WTC11 (cell line): Measurements from ENCODE around the gene GALM. TPM values are rescaled to one million over a fixed set of nuclear protein-coding genes. Genes with fewer than 3 reads are reported as not detected.
A peak's percentile ranks its signal among the peaks of the same experiment; 100 is the strongest.

ENCODE experiments used
- ATAC-seq: fragments of 200-7000 bp; cut with Tn5 transposase; 2 replicates; pipeline ENCODE4 v1.10.0; 2021; ENCODE audit warnings: mild to moderate bottlenecking, moderate library complexity
- CTCF ChIA-PET: fragments of 300-600 bp; sonication (Branson Sonifier 250); formaldehyde crosslinking; loops from one replicate; lab custom pipeline; 2021; ENCODE audit warnings: antibody characterized with exemption; lab: Charles Lee
- POLR2A ChIA-PET: fragments of 350-600 bp; sonication (Branson Sonifier 250); formaldehyde crosslinking; loops from one replicate; lab custom pipeline; 2021; ENCODE audit warnings: antibody characterized with exemption; lab: Charles Lee
- DNase-seq: peaks from one replicate; pipeline ENCODE4 v3.0.0; 2021; ENCODE audit warnings: low spot score
- H3K27ac Mint-ChIP-seq: 2 replicates; pipeline ENCODE4 v1.8.0; 2021; ENCODE audit warnings: mixed read lengths
- H3K27me3 Mint-ChIP-seq: 2 replicates; pipeline ENCODE4 v1.8.0; 2021; ENCODE audit warnings: low read depth, mild to moderate bottlenecking, moderate library complexity, mixed read lengths
- H3K36me3 Mint-ChIP-seq: 2 replicates; pipeline ENCODE4 v1.8.0; 2021; ENCODE audit warnings: mixed read lengths
- H3K4me1 Mint-ChIP-seq: 2 replicates; pipeline ENCODE4 v1.8.0; 2022; ENCODE audit warnings: mixed read lengths
- H3K4me3 Mint-ChIP-seq: 2 replicates; pipeline ENCODE4 v1.8.0; 2021; ENCODE audit warnings: mild to moderate bottlenecking, moderate library complexity, mixed read lengths
- H3K9me3 Mint-ChIP-seq: 2 replicates; pipeline ENCODE4 v1.8.0; 2021; ENCODE audit warnings: mixed read lengths
- ATF2 ChIP-seq: sonication (generic); formaldehyde crosslinking; IDR thresholded peaks from 2 replicates; pipeline ENCODE4 v1.8.1; 2022; ENCODE audit warnings: low read depth, missing genetic modification reagents, borderline replicate concordance
- CBFB ChIP-seq: sonication (generic); formaldehyde crosslinking; IDR thresholded peaks from 2 replicates; pipeline ENCODE4 v1.8.1; 2022; ENCODE audit warnings: mild to moderate bottlenecking, low read depth, missing genetic modification reagents
- CREB1 ChIP-seq: sonication (generic); formaldehyde crosslinking; IDR thresholded peaks from 2 replicates; pipeline ENCODE4 v1.8.0; 2023; ENCODE audit warnings: mild to moderate bottlenecking, missing genetic modification reagents
- ETV6 ChIP-seq: sonication (generic); formaldehyde crosslinking; IDR thresholded peaks from 2 replicates; pipeline ENCODE4 v1.8.1; 2022; ENCODE audit warnings: mild to moderate bottlenecking, missing genetic modification reagents
- GRHL2 ChIP-seq: fragments of 250-450 bp; sonication (Bioruptor Pico); IDR thresholded peaks from 2 replicates; pipeline ENCODE4 v1.8.0; 2022; ENCODE audit warnings: mild to moderate bottlenecking, moderate library complexity; ENCODE audit not compliant: insufficient replicate concordance, severe bottlenecking
- GTF2I ChIP-seq: fragments of 250-450 bp; sonication (Bioruptor Pico); conservative IDR thresholded peaks from 2 replicates; pipeline ENCODE4 v1.4.0; 2021; ENCODE audit warnings: mild to moderate bottlenecking
- HMGXB4 ChIP-seq: sonication (generic); formaldehyde crosslinking; IDR thresholded peaks from 2 replicates; pipeline ENCODE4 v1.8.1; 2023; ENCODE audit warnings: mild to moderate bottlenecking, moderate library complexity, missing genetic modification reagents
- MAX ChIP-seq: sonication (generic); formaldehyde crosslinking; IDR thresholded peaks from 2 replicates; pipeline ENCODE4 v1.8.0; 2022; ENCODE audit warnings: mild to moderate bottlenecking, missing genetic modification reagents
- MLX ChIP-seq: sonication (generic); formaldehyde crosslinking; IDR thresholded peaks from 2 replicates; pipeline ENCODE4 v1.8.1; 2023; ENCODE audit warnings: mild to moderate bottlenecking, missing genetic modification reagents, moderate library complexity
- NFATC4 ChIP-seq: fragments of 250-450 bp; sonication (Bioruptor Pico); IDR thresholded peaks from 2 replicates; pipeline ENCODE4 v1.9.0; 2021; ENCODE audit warnings: mild to moderate bottlenecking
- PRRX2 ChIP-seq: fragments of 250-450 bp; sonication (Bioruptor Pico); IDR thresholded peaks from 2 replicates; pipeline ENCODE4 v1.8.0; 2021; ENCODE audit warnings: mild to moderate bottlenecking
- RORB ChIP-seq: fragments of 250-450 bp; sonication (Bioruptor Pico); IDR thresholded peaks from 2 replicates; pipeline ENCODE4 v1.9.0; 2021; ENCODE audit warnings: mild to moderate bottlenecking
- SMAD4 ChIP-seq: sonication (generic); formaldehyde crosslinking; IDR thresholded peaks from 2 replicates; pipeline ENCODE4 v1.8.0; 2022; ENCODE audit warnings: mild to moderate bottlenecking, missing genetic modification reagents
- STAT6 ChIP-seq: sonication (generic); formaldehyde crosslinking; conservative IDR thresholded peaks from 2 replicates; pipeline ENCODE4 v1.8.1; 2023; ENCODE audit warnings: mild to moderate bottlenecking, low read depth, missing genetic modification reagents, moderate library complexity
- TEAD4 ChIP-seq: sonication (generic); formaldehyde crosslinking; IDR thresholded peaks from 2 replicates; pipeline ENCODE4 v1.8.0; 2022; ENCODE audit warnings: mild to moderate bottlenecking, missing genetic modification reagents
- TP53 ChIP-seq: sonication (generic); formaldehyde crosslinking; IDR thresholded peaks from 2 replicates; pipeline ENCODE4 v1.8.1; 2023; ENCODE audit warnings: mild to moderate bottlenecking, missing genetic modification reagents
- ZNF263 ChIP-seq: sonication (generic); formaldehyde crosslinking; IDR thresholded peaks from 2 replicates; pipeline ENCODE4 v1.8.1; 2022; ENCODE audit warnings: low read depth, mild to moderate bottlenecking, moderate library complexity, missing genetic modification reagents
- ZNF396 ChIP-seq: fragments of 250-450 bp; sonication (Bioruptor Pico); IDR thresholded peaks from 2 replicates; pipeline ENCODE4 v1.8.0; 2021; ENCODE audit warnings: mild to moderate bottlenecking, moderate library complexity, borderline replicate concordance
- ZNF416 ChIP-seq: fragments of 250-450 bp; sonication (Bioruptor Pico); IDR thresholded peaks from 2 replicates; pipeline ENCODE4 v1.9.0; 2021; ENCODE audit warnings: mild to moderate bottlenecking, inconsistent platforms
- ZNF671 ChIP-seq: fragments of 250-450 bp; sonication (Bioruptor Pico); IDR thresholded peaks from 2 replicates; pipeline ENCODE4 v1.8.0; 2021; ENCODE audit warnings: mild to moderate bottlenecking
- total RNA-seq: library from RNA; stranded (reverse); gene quantifications from 3 replicates; pipeline ENCODE4 v1.2.3, GENCODE V29; 2021
- TF ChIP-seq, protein P1 (sequence below): sonication (generic); formaldehyde crosslinking; IDR thresholded peaks from 2 replicates; pipeline ENCODE4 v1.8.1; 2023; ENCODE audit warnings: mild to moderate bottlenecking, missing genetic modification reagents
- TF ChIP-seq, protein P2 (sequence below): sonication (generic); formaldehyde crosslinking; IDR thresholded peaks from 2 replicates; pipeline ENCODE4 v1.8.0; 2023; ENCODE audit warnings: missing genetic modification reagents, mild to moderate bottlenecking, borderline replicate concordance
- TF ChIP-seq, protein P3 (sequence below): sonication (generic); formaldehyde crosslinking; IDR thresholded peaks from 2 replicates; pipeline ENCODE4 v1.8.1; 2023; ENCODE audit warnings: mild to moderate bottlenecking, missing genetic modification reagents, moderate library complexity

Gene GALM
- total RNA-seq, 1 experiment from 2014 or later: 11.2 TPM

- ATAC-seq: no peak; the same call in 1 of the 2 replicates
- Mint-ChIP-seq H3K36me3 (peaks cover 73% of the 10 kb centered on the region), H3K9me3 (peaks cover 15% of the 10 kb centered on the region), H3K4me3 (no peak overlapping the region), H3K4me1 (peaks cover 21% of the 10 kb centered on the region), H3K27me3 (peaks cover 3% of the 10 kb centered on the region; the same call in 1 of the 2 replicates), H3K27ac (peak overlapping the region; percentile 70; the same call in 1 of the 2 replicates)
- CTCF ChIA-PET: interaction anchor here (2.0 kb wide), 1 partner anchor 161 kb away, joined by 11 read pairs; no protein-coding TSS in a partner anchor
- DNase-seq: no peak
- POLR2A ChIA-PET: interaction anchor here (0.7 to 1.7 kb wide), 3 partner anchors 8 to 161 kb away, joined by 3 to 14 read pairs (median 3); partner anchors contain the start of gene SRSF7
- TF ChIP-seq, protein P1, sequence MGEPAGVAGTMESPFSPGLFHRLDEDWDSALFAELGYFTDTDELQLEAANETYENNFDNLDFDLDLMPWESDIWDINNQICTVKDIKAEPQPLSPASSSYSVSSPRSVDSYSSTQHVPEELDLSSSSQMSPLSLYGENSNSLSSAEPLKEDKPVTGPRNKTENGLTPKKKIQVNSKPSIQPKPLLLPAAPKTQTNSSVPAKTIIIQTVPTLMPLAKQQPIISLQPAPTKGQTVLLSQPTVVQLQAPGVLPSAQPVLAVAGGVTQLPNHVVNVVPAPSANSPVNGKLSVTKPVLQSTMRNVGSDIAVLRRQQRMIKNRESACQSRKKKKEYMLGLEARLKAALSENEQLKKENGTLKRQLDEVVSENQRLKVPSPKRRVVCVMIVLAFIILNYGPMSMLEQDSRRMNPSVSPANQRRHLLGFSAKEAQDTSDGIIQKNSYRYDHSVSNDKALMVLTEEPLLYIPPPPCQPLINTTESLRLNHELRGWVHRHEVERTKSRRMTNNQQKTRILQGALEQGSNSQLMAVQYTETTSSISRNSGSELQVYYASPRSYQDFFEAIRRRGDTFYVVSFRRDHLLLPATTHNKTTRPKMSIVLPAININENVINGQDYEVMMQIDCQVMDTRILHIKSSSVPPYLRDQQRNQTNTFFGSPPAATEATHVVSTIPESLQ (CRISPR knock-in tag): no peak
- TF ChIP-seq MAX (CRISPR knock-in tag): no peak
- no peak for TF ChIP-seq MLX
- no peak for TF ChIP-seq ZNF263 (CRISPR knock-in tag)
- TF ChIP-seq ATF2 (CRISPR knock-in tag): no peak
- peak; percentile 22; the same call in 1 of the 2 replicates for TF ChIP-seq ZNF671
- TF ChIP-seq GRHL2 (CRISPR knock-in tag): no peak
- TF ChIP-seq, protein P2, sequence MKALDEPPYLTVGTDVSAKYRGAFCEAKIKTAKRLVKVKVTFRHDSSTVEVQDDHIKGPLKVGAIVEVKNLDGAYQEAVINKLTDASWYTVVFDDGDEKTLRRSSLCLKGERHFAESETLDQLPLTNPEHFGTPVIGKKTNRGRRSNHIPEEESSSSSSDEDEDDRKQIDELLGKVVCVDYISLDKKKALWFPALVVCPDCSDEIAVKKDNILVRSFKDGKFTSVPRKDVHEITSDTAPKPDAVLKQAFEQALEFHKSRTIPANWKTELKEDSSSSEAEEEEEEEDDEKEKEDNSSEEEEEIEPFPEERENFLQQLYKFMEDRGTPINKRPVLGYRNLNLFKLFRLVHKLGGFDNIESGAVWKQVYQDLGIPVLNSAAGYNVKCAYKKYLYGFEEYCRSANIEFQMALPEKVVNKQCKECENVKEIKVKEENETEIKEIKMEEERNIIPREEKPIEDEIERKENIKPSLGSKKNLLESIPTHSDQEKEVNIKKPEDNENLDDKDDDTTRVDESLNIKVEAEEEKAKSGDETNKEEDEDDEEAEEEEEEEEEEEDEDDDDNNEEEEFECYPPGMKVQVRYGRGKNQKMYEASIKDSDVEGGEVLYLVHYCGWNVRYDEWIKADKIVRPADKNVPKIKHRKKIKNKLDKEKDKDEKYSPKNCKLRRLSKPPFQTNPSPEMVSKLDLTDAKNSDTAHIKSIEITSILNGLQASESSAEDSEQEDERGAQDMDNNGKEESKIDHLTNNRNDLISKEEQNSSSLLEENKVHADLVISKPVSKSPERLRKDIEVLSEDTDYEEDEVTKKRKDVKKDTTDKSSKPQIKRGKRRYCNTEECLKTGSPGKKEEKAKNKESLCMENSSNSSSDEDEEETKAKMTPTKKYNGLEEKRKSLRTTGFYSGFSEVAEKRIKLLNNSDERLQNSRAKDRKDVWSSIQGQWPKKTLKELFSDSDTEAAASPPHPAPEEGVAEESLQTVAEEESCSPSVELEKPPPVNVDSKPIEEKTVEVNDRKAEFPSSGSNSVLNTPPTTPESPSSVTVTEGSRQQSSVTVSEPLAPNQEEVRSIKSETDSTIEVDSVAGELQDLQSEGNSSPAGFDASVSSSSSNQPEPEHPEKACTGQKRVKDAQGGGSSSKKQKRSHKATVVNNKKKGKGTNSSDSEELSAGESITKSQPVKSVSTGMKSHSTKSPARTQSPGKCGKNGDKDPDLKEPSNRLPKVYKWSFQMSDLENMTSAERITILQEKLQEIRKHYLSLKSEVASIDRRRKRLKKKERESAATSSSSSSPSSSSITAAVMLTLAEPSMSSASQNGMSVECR (CRISPR knock-in tag): no peak
- TF ChIP-seq CBFB (CRISPR knock-in tag): no peak
- TF ChIP-seq PRRX2 (CRISPR knock-in tag): peak; percentile 41; the same call in 1 of the 2 replicates
- no peak for TF ChIP-seq ZNF396 (CRISPR knock-in tag)
- no peak for TF ChIP-seq TEAD4
- no peak for TF ChIP-seq STAT6 (CRISPR knock-in tag)
- TF ChIP-seq TP53 (CRISPR knock-in tag): no peak
- no peak for TF ChIP-seq SMAD4 (CRISPR knock-in tag)
- no peak for TF ChIP-seq CREB1
- no peak for TF ChIP-seq ETV6 (CRISPR knock-in tag)
- no peak for TF ChIP-seq NFATC4 (CRISPR knock-in tag)
- TF ChIP-seq HMGXB4 (CRISPR knock-in tag): no peak
- no peak for TF ChIP-seq RORB
- no peak for TF ChIP-seq GTF2I (CRISPR knock-in tag)
- TF ChIP-seq, protein P3, sequence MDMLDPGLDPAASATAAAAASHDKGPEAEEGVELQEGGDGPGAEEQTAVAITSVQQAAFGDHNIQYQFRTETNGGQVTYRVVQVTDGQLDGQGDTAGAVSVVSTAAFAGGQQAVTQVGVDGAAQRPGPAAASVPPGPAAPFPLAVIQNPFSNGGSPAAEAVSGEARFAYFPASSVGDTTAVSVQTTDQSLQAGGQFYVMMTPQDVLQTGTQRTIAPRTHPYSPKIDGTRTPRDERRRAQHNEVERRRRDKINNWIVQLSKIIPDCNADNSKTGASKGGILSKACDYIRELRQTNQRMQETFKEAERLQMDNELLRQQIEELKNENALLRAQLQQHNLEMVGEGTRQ (CRISPR knock-in tag): no peak
- TF ChIP-seq ZNF416 (CRISPR knock-in tag): peak; percentile 64; the same call in 1 of the 2 replicates
Observed at GRCh38 chr2:38742797-38743559, 77.1 kb downstream of the GALM start.
